ENCODE results near the gene COX19. TPM values are rescaled to one million over a fixed set of nuclear protein-coding genes. Genes with fewer than 3 reads are reported as not detected.

COX19 gene
- total RNA-seq, 1 experiment from 2014 or later: 11.6 TPM

DNA sequence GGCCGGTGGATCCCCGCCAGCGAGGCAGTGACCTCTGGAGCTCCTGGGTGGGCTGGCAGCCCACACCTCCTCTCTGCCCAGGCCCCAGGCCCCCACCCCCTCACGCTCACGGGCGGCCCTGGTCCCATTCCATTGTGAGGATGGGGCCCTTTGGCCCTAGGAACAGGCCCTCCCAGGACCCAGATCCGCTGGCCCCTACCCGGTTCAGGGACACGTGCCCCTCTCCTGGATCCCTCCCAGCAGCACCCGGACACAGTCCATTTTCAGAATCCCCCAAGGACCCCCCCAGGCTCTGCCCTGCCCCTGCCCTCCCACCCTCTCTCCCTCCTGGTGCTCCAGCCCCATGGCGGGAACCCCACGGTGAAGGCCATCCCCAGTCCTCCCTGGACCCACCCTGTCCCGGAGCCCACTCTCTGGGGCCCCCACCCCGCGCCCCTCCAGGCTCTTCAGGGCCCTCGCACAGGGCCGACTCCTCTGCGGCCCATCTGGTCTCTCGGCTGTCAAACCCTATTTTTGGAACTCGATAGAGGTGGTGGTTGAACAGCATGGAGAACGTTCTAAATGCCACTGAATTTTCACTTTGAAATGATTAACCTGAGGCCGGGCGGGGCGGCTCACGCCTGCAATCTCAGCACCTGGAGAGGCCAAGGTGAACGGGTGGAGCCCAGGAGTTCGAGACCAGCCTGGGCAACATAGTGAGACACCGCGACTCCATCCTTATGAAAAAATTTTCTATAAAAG lies 28.9 kb downstream of the COX19 start:
- Histone ChIP-seq H3K27ac (ENCODE audit: low read length) (peak overlapping the region; percentile 65), H2AFZ (ENCODE audit: low read length) (peak overlapping the region; percentile 21; the same call in 1 of the 2 replicates), H3K79me2 (ENCODE audit: low read length) (no peaks in the 10 kb centered on the region), H3K9ac (ENCODE audit: low read length) (peak overlapping the region; percentile 55), H4K20me1 (ENCODE audit: low read length) (no peaks in the 10 kb centered on the region), H3K9me3 (ENCODE audit: low read length) (no peaks in the 10 kb centered on the region), H3F3A (ENCODE audit: low read length, unreplicated experiment) (no peaks in the 10 kb centered on the region), H3K36me3 (ENCODE audit: low read depth, low read length) (no peaks in the 10 kb centered on the region), H3K4me3 (ENCODE audit: low read length) (no peak overlapping the region), H3K9me2 (replicated peaks; ENCODE audit: low read length) (no peaks in the 10 kb centered on the region), H3K4me2 (ENCODE audit: low read length) (peak overlapping the region; percentile 72), H3K27me3 (ENCODE audit: low read length) (no peaks in the 10 kb centered on the region), H3K4me1 (ENCODE audit: insufficient read depth, low read length) (peaks cover 30% of the 10 kb centered on the region)
- ChIA-PET POLR2A (ENCODE audit: unreplicated experiment) (interaction anchor here (0.6 kb wide), 1 partner anchor 21 kb away, joined by 9 read pairs; no protein-coding TSS in a partner anchor), CTCF (no interaction called here)
- DNase-seq: no peak
- no peak for ATAC-seq
- no TSS peak for BruUV-seq (replicated peaks)
- intact Hi-C loops (cut with micrococcal nuclease): no loop called here
- TF ChIP-seq, protein P1, sequence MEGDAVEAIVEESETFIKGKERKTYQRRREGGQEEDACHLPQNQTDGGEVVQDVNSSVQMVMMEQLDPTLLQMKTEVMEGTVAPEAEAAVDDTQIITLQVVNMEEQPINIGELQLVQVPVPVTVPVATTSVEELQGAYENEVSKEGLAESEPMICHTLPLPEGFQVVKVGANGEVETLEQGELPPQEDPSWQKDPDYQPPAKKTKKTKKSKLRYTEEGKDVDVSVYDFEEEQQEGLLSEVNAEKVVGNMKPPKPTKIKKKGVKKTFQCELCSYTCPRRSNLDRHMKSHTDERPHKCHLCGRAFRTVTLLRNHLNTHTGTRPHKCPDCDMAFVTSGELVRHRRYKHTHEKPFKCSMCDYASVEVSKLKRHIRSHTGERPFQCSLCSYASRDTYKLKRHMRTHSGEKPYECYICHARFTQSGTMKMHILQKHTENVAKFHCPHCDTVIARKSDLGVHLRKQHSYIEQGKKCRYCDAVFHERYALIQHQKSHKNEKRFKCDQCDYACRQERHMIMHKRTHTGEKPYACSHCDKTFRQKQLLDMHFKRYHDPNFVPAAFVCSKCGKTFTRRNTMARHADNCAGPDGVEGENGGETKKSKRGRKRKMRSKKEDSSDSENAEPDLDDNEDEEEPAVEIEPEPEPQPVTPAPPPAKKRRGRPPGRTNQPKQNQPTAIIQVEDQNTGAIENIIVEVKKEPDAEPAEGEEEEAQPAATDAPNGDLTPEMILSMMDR (conservative IDR thresholded peaks at IDR 0.05; ENCODE audit: low read depth, low read length): no peak
- no peak for TF ChIP-seq EZH2phosphoT487 (IDR thresholded peaks at IDR 0.05; ENCODE audit: borderline replicate concordance, low read length)
- no peak for TF ChIP-seq EZH2 (IDR thresholded peaks at IDR 0.05; ENCODE audit: low read length, unreplicated experiment)

DNA sequence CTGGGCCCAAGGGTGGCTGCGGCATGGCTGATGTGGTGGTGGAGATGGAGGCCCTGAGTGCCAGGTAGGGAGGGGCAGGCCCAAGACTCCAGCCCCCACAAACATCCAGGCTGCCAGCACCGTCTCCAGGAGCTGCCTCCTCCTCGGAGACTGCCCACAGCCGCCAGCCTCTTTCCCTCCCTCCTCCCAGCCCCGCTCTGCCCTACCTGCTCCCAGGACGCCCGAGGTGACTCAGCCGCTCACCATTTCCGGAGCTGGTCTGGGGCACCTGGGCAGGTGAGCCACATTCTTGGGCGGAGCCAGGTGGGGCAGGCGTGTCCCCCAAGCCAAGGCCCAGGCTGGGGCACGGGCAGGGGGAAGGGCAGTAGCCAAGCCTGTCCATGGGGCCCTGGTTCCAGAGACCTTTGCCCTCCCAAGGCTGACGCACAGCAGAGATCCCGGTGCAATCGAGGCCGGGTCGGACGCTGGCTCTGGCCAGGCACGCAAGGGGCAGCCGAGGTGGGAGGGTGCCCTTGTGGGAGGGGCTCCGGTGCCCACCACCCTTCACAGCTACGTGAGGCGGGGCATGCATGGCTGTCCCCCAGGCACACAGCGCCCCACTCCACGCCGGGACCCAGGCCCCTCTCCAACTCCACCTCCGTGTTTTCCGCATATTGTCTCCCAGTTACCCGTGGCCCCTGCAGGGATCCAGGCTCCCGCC lies 29.6 kb downstream of the COX19 start:
- H3K27ac ChIP-seq (ENCODE audit: low read length): peak overlapping the region; percentile 71
- no peaks in the 10 kb centered on the region for H3K79me2 ChIP-seq (ENCODE audit: low read length)
- intact Hi-C loops (cut with micrococcal nuclease): no loop called here
- peak overlapping the region; percentile 49; the same call in 1 of the 2 replicates for H3K4me3 ChIP-seq (ENCODE audit: low read length)
- peak overlapping the region; percentile 21; the same call in 1 of the 2 replicates for H2AFZ ChIP-seq (ENCODE audit: low read length)
- no peaks in the 10 kb centered on the region for H3K27me3 ChIP-seq (ENCODE audit: low read length)
- H3K36me3 ChIP-seq (ENCODE audit: low read depth, low read length): no peaks in the 10 kb centered on the region
- peak overlapping the region; percentile 78 for H3K4me2 ChIP-seq (ENCODE audit: low read length)
- H3F3A ChIP-seq (ENCODE audit: low read length, unreplicated experiment): no peaks in the 10 kb centered on the region
- peak; percentile 97 for DNase-seq
- peak; percentile 89 for ATAC-seq
- no peaks in the 10 kb centered on the region for H4K20me1 ChIP-seq (ENCODE audit: low read length)
- CTCF ChIA-PET: no interaction called here
- TF ChIP-seq EZH2 (IDR thresholded peaks at IDR 0.05; ENCODE audit: low read length, unreplicated experiment) (no peak), EZH2phosphoT487 (IDR thresholded peaks at IDR 0.05; ENCODE audit: borderline replicate concordance, low read length) (no peak)
- TF ChIP-seq, protein P1 (conservative IDR thresholded peaks at IDR 0.05; ENCODE audit: low read depth, low read length): no peak
- no peaks in the 10 kb centered on the region for H3K9me3 ChIP-seq (ENCODE audit: low read length)
- BruUV-seq (replicated peaks): no TSS peak
- peaks cover 30% of the 10 kb centered on the region for H3K4me1 ChIP-seq (ENCODE audit: insufficient read depth, low read length)
- H3K9me2 ChIP-seq (replicated peaks; ENCODE audit: low read length): no peaks in the 10 kb centered on the region
- peak overlapping the region; percentile 64 for H3K9ac ChIP-seq (ENCODE audit: low read length)
- POLR2A ChIA-PET (ENCODE audit: unreplicated experiment): no interaction called here

Data from PC-3 (cell line).